ENCODE measurements around the gene MDH2. TPM values are rescaled to one million over a fixed set of nuclear protein-coding genes. Genes with fewer than 3 reads are reported as not detected.
A peak's percentile ranks its signal among the peaks of the same experiment; 100 is the strongest.

MDH2 gene
- total and polyA plus RNA-seq, 8 donors = 138 to 180 (median 156) TPM

- intact Hi-C loops (cut with DNase I) = no loop called here
- ATAC-seq = no peak
- peaks cover 0 to 78% of the 10 kb centered on the region in 2 donors for H3K36me3 ChIP-seq
These were observed 17.2 kb downstream of the MDH2 start for GRCh38 chr7:76065016-76065612.

GRCh38 chr7:76066716-76067503 lies 19.0 kb downstream of the MDH2 start:
- Histone ChIP-seq H3K9me3 (no peaks in the 10 kb centered on the region), H3K4me1 (peaks cover 0 to 12% of the 10 kb centered on the region in 2 donors), H3K4me3 (no peak overlapping the region), H3K27ac (no peak overlapping the region), H3K36me3 (peaks cover 0 to 60% of the 10 kb centered on the region in 2 donors), H3K27me3 (no peaks in the 10 kb centered on the region)
- no peak for TF ChIP-seq CTCF (IDR thresholded peaks at IDR 0.05)
- DNase-seq = no peak
- intact Hi-C loops (cut with DNase I) = no loop called here
- no peak for ATAC-seq

More at GRCh38 chr7:76065016-76065612, 17.2 kb downstream of the MDH2 start:
- Histone ChIP-seq H3K4me3 (no peak overlapping the region), H3K27me3 (no peaks in the 10 kb centered on the region), H3K4me1 (peaks cover 0 to 12% of the 10 kb centered on the region in 2 donors), H3K27ac (no peak overlapping the region), H3K9me3 (no peaks in the 10 kb centered on the region)
- no peak for TF ChIP-seq CTCF (IDR thresholded peaks at IDR 0.05)
- DNase-seq = no peak

- Histone ChIP-seq H3K9me3 (peaks cover 0 to under 1% of the 10 kb centered on the region in 2 donors), H3K4me3 (no peak overlapping the region), H3K27ac (no peak overlapping the region), H3K4me1 (peaks cover 0 to 12% of the 10 kb centered on the region in 2 donors), H3K36me3 (peaks cover 0 to 37% of the 10 kb centered on the region in 2 donors), H3K27me3 (no peaks in the 10 kb centered on the region)
- DNase-seq = peak in 2 of 4 donors; percentile 78 to 86
- intact Hi-C loops (cut with DNase I) = no loop called here
- no peak for TF ChIP-seq CTCF (IDR thresholded peaks at IDR 0.05)
- peak; percentile 86 for ATAC-seq
These were observed 21.3 kb downstream of the MDH2 start for GRCh38 chr7:76069238-76069638.

GRCh38 chr7:76071316-76072242 lies 23.7 kb downstream of the MDH2 start:
- intact Hi-C loops (cut with DNase I) = no loop called here
- DNase-seq (peak in 3 of 4 donors; percentile 45 to 82 (median 76)), ATAC-seq (peak; percentile 73)
- Histone ChIP-seq H3K36me3 (peaks cover 0 to 13% of the 10 kb centered on the region in 2 donors), H3K27ac (peak overlapping the region in 1 of 2 donors; percentile 33), H3K27me3 (no peaks in the 10 kb centered on the region), H3K4me3 (no peak overlapping the region), H3K9me3 (peaks cover 0 to 13% of the 10 kb centered on the region in 2 donors), H3K4me1 (peaks cover 0 to 12% of the 10 kb centered on the region in 2 donors)
- TF ChIP-seq CTCF (IDR thresholded peaks at IDR 0.05) = no peak

Measured in left lung (tissue), 10 donors.